Testis (tissue), 3 donors: ENCODE data around the gene COQ8B. TPM values are rescaled to one million over a fixed set of nuclear protein-coding genes. Genes with fewer than 3 reads are reported as not detected.

Source experiments
- polyA plus RNA-seq: library from polyadenylated mRNA; stranded (reverse); fragments of 350-450 nt; fragmentation: Illumina TruSeq; extraction: RNeasy Lipid Tissue Mini Kit (QIAGEN cat#74804); gene quantifications from one replicate; pipeline ENCODE4 v1.2.3, GENCODE V29; 2014; ENCODE audit warnings: low read depth, low replicate concordance; ENCODE audit not compliant: insufficient read depth
- small RNA-seq, 2 donors: library from RNA; depleted of rRNA; stranded (forward); fragments of <200 nt; gene quantifications; one replicate each; pipeline ENCODE3, GENCODE V24; 2016
- total RNA-seq, 2 donors: library from RNA; depleted of rRNA; stranded (reverse); fragments of >200 nt; gene quantifications; one replicate each; pipeline ENCODE4 v1.2.3, GENCODE V29; 2016

COQ8B gene
- total and polyA plus RNA-seq, 3 donors from 2014 or later = 43.8 to 71.7 (median 56.6) TPM

Small RNA genes within 50 kb of the gene (small RNA-seq; reads per million reads assigned to genes)
- gene RNU6-195P = 0 reads per million in 2 donors

Other genes starting within 250 kb of the COQ8B start
- 10 to 100 TPM; 18.3 to 27.9 TPM for gene SPTBN4, start 249.9 kb downstream of the COQ8B start, total RNA-seq
- gene SPTBN4, start 249.9 kb downstream of the COQ8B start, polyA plus RNA-seq = 7.2 TPM
- 10 to 100 TPM; 35.6 to 56.3 TPM for gene SHKBP1, start 140.0 kb downstream of the COQ8B start, total RNA-seq
- 37.2 TPM for gene SHKBP1, start 140.0 kb downstream of the COQ8B start, polyA plus RNA-seq
- 100 to 1,000 TPM; 309 to 417 TPM for gene LTBP4, start 115.5 kb downstream of the COQ8B start, total RNA-seq
- gene LTBP4, start 115.5 kb downstream of the COQ8B start, polyA plus RNA-seq = 270 TPM
- 10 to 100 TPM; 42.7 to 52.1 TPM for gene NUMBL, start 26.2 kb downstream of the COQ8B start, total RNA-seq
- 19.9 TPM for gene NUMBL, start 26.2 kb downstream of the COQ8B start, polyA plus RNA-seq
- gene ITPKC, start 226 bp upstream of the COQ8B start, total RNA-seq = 10 to 100 TPM; 19.2 to 20.8 TPM
- gene ITPKC, start 226 bp upstream of the COQ8B start, polyA plus RNA-seq = 11.6 TPM
- gene ACTMAP, start 33.6 kb upstream of the COQ8B start, total RNA-seq = 10 to 100 TPM; 17.7 to 21.5 TPM
- gene ACTMAP, start 33.6 kb upstream of the COQ8B start, polyA plus RNA-seq = 14.8 TPM
- gene SNRPA, start 34.3 kb upstream of the COQ8B start, total RNA-seq = 10 to 100 TPM; 89.8 to 91.5 TPM
- 67.8 TPM for gene SNRPA, start 34.3 kb upstream of the COQ8B start, polyA plus RNA-seq
- gene MIA, start 58.6 kb upstream of the COQ8B start, total RNA-seq = 1 to 10 TPM; 2.4 to 2.8 TPM
- gene MIA, start 58.6 kb upstream of the COQ8B start, polyA plus RNA-seq = 2.9 TPM
- gene RAB4B, start 61.4 kb upstream of the COQ8B start, total RNA-seq = 10 to 100 TPM; 44.7 to 49.3 TPM
- 46.7 TPM for gene RAB4B, start 61.4 kb upstream of the COQ8B start, polyA plus RNA-seq
- 100 to 1,000 TPM; 245 to 260 TPM for gene EGLN2, start 82.3 kb upstream of the COQ8B start, total RNA-seq
- 489 TPM for gene EGLN2, start 82.3 kb upstream of the COQ8B start, polyA plus RNA-seq
- gene CYP2A6, start 133.6 kb upstream of the COQ8B start, total RNA-seq = not detected
- gene CYP2A6, start 133.6 kb upstream of the COQ8B start, polyA plus RNA-seq = not detected
- gene CYP2A7, start 165.3 kb upstream of the COQ8B start, total RNA-seq = 1 to 10 TPM in 1 of 2 donors, not detected in 1; 1.1 TPM
- not detected for gene CYP2A7, start 165.3 kb upstream of the COQ8B start, polyA plus RNA-seq